GM12878 (cell line): ENCODE results near the gene IL4I1. TPM values are rescaled to one million over a fixed set of nuclear protein-coding genes. Genes with fewer than 3 reads are reported as not detected.

ENCODE experiments used
- E2F4 ChIP-seq: IDR thresholded peaks from 2 replicates; pipeline ENCODE4 v1.6.1; 2012; ENCODE audit warnings: low read depth, low read length, improper control_type of control experiment
- EED ChIP-seq: sonication (generic); IDR thresholded peaks from 2 replicates; pipeline ENCODE4 v1.6.1; 2016; ENCODE audit warnings: antibody characterized with exemption, low read depth
- EGR1 ChIP-seq, 2 experiments: IDR thresholded peaks; 1 replicate in 1 of 2; 2 replicates in 1 of 2; pipeline ENCODE4 v1.6.1; 2011 to 2012; ENCODE audit warnings: low read depth in 2 of 2, low read length in 2 of 2, borderline replicate concordance in 1 of 2, mild to moderate bottlenecking in 1 of 2, moderate library complexity in 1 of 2
- HDAC6 ChIP-seq: fragments of 200-600 bp; sonication (generic); IDR thresholded peaks from one replicate; pipeline ENCODE4 v1.8.0; 2017; ENCODE audit warnings: antibody characterized with exemption; ENCODE audit not compliant: unreplicated experiment
- IKZF2 ChIP-seq, 2 experiments: fragments of 450-650 bp; IDR thresholded peaks; 2 replicates each; pipeline ENCODE4 v1.6.1; 2017; ENCODE audit warnings: mild to moderate bottlenecking in 2 of 2, moderate library complexity in 2 of 2
- MAX ChIP-seq: IDR thresholded peaks from 2 replicates; pipeline ENCODE4 v1.6.1; 2012; ENCODE audit warnings: low read depth, low read length, improper control_type of control experiment
- MYB ChIP-seq: fragments of 150-350 bp; IDR thresholded peaks from 2 replicates; pipeline ENCODE4 v1.6.1; 2014; ENCODE audit warnings: mild to moderate bottlenecking, low read depth, low read length, borderline replicate concordance
- NFIC ChIP-seq: IDR thresholded peaks from 2 replicates; pipeline ENCODE4 v1.6.1; 2012; ENCODE audit warnings: low read depth, mild to moderate bottlenecking, inconsistent platforms, low read length, moderate library complexity
- NFYB ChIP-seq: IDR thresholded peaks from 2 replicates; pipeline ENCODE4 v1.6.1; 2011; ENCODE audit warnings: low read depth, mild to moderate bottlenecking, low read length, improper control_type of control experiment, moderate library complexity; ENCODE audit not compliant: insufficient read depth
- NKRF ChIP-seq: fragments of 450-650 bp; conservative IDR thresholded peaks from 2 replicates; pipeline ENCODE4 v1.6.1; 2017; ENCODE audit warnings: mild to moderate bottlenecking, moderate library complexity
- POLR2AphosphoS5 ChIP-seq: IDR thresholded peaks from 2 replicates; pipeline ENCODE4 v1.6.1; 2011; ENCODE audit warnings: mild to moderate bottlenecking, low read length, inconsistent platforms
- PRDM15 ChIP-seq: fragments of 450-650 bp; formaldehyde crosslinking; IDR thresholded peaks from 2 replicates; pipeline ENCODE4 v1.4.0; 2020; ENCODE audit warnings: mild to moderate bottlenecking, moderate library complexity
- RAD51 ChIP-seq: fragments of 450-650 bp; IDR thresholded peaks from 2 replicates; pipeline ENCODE4 v1.6.1; 2016; ENCODE audit warnings: moderate library complexity, mild to moderate bottlenecking, inconsistent platforms
- SREBF1 ChIP-seq: IDR thresholded peaks from 2 replicates; pipeline ENCODE4 v1.6.1; 2012; ENCODE audit warnings: mild to moderate bottlenecking, low read length
- TBL1XR1 ChIP-seq: IDR thresholded peaks from 2 replicates; pipeline ENCODE4 v1.6.1; 2012; ENCODE audit warnings: low read depth, low read length, improper control_type of control experiment
- ZNF207 ChIP-seq: fragments of 450-650 bp; IDR thresholded peaks from 2 replicates; pipeline ENCODE4 v1.6.1; 2014; ENCODE audit warnings: antibody characterized with exemption, mild to moderate bottlenecking, borderline replicate concordance
- ZNF687 ChIP-seq: fragments of 450-650 bp; IDR thresholded peaks from 2 replicates; pipeline ENCODE4 v1.6.1; 2017; ENCODE audit warnings: mild to moderate bottlenecking, moderate library complexity
- polyA plus RNA-seq, 11 experiments: library from polyadenylated mRNA; depleted of rRNA in 4 of 11; unstranded in 6 of 11; stranded (reverse) in 5 of 11; fragments of >200 nt; fragmentation: Nextera tagmentation in 4 of 11; fragmentation: Illumina TruSeq in 1 of 11; extraction: Ambion mirVana in 4 of 11; extraction: Trizol in 1 of 11; gene quantifications; 1 replicate in 1 of 11; 2 replicates in 10 of 11; pipeline versions ENCODE4 v1.2.1 to v1.2.3, GENCODE V29; 2011 to 2016; ENCODE audit warnings: inconsistent platforms in 2 of 11, missing spikeins in 2 of 11, low read depth in 1 of 11
- total RNA-seq, 4 experiments: library from RNA; depleted of rRNA in 3 of 4; stranded (reverse); fragments of >200 nt in 3 of 4; fragmentation: Illumina TruSeq in 1 of 4; extraction: Trizol in 1 of 4; gene quantifications; 2 replicates each; pipeline versions ENCODE4 v1.2.1 to v1.2.3, GENCODE V29; 2013 to 2021

Gene IL4I1
- total and polyA plus RNA-seq, 10 of the 15 experiments (the other 5 are each of a cell fraction or from before 2014, with no cell fraction given), result 0.62 to 83.8 (median 42.8) TPM

GRCh38 chr19:49916839-49917733 lies 20.4 kb upstream of the IL4I1 start (continued):
- no peak for TF ChIP-seq NFYB
- no peak for TF ChIP-seq NKRF
- TF ChIP-seq SREBF1, result no peak
- TF ChIP-seq HDAC6, result no peak
- no peak for TF ChIP-seq MAX
- no peak for TF ChIP-seq NFIC
- TF ChIP-seq MYB, result no peak
- peak; percentile 53; the same call in 1 of the 2 replicates for TF ChIP-seq ZNF687
- peak; percentile 75 to 80 for TF ChIP-seq IKZF2 (IDR thresholded peaks at IDR 0.05)
- no peak for TF ChIP-seq ZNF207
- TF ChIP-seq POLR2AphosphoS5, result no peak
- TF ChIP-seq EED, result peak; percentile 76
- TF ChIP-seq PRDM15 (CRISPR knock-in tag), result no peak
- TF ChIP-seq E2F4, result no peak
- TF ChIP-seq EGR1 (IDR thresholded peaks at IDR 0.05; ENCODE audit: borderline replicate concordance in 1 of 2, low read depth in 2 of 2, low read length in 2 of 2), result no peak
- no peak for TF ChIP-seq TBL1XR1
- no peak for TF ChIP-seq RAD51
